ENCODE data around the gene ABHD8.
"Not testable (repeated sequence)": the region's sequence is repeated elsewhere in the genome, so short reads cannot be mapped to it uniquely, and the experiment has no call there.

The ABHD8 gene

DNA sequence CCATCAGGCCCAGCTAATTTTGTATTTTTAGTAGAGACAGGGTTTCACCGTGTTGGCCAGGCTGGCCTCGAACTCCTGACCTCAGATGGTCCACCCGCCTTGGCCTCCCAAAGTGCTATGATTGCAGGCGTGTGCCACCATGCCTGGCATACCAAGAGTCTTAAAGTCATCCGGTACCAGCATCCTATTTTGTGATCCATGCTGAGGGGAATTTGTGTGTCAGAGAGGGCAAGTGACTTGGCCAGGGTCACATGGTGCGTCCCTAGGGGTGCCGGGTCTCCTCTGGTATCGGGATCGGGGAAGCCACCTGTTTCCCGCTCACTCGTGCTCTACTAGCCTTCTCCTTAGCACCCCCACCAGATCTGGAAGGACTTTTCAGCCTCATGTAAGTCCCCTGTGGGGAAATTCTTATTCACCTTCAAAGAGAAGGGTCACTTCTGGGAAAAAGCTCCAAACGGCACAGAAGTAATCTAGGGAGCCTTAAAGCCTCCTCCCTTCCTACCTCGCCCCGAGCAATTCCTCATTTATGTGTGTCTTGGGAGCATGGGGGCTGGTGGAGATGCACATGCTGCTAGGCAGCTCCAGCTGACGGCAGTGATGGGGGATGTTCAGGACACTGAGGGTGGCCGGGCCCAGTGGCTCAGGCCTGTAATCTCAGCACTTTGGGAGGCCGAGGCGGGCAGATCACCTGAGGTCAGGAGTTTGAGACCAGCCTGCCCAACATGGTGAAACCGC, 27.6 kb downstream of the ABHD8 start:
- peaks cover 58 to 88% (median 80%) of the 10 kb centered on the region in 3 donors for H3K36me3 ChIP-seq
- H3K4me1 ChIP-seq: no peaks in the 10 kb centered on the region
- H3K9me3 ChIP-seq: no peaks in the 10 kb centered on the region
- H3K4me3 ChIP-seq: no peak overlapping the region
- TF ChIP-seq, protein P1, sequence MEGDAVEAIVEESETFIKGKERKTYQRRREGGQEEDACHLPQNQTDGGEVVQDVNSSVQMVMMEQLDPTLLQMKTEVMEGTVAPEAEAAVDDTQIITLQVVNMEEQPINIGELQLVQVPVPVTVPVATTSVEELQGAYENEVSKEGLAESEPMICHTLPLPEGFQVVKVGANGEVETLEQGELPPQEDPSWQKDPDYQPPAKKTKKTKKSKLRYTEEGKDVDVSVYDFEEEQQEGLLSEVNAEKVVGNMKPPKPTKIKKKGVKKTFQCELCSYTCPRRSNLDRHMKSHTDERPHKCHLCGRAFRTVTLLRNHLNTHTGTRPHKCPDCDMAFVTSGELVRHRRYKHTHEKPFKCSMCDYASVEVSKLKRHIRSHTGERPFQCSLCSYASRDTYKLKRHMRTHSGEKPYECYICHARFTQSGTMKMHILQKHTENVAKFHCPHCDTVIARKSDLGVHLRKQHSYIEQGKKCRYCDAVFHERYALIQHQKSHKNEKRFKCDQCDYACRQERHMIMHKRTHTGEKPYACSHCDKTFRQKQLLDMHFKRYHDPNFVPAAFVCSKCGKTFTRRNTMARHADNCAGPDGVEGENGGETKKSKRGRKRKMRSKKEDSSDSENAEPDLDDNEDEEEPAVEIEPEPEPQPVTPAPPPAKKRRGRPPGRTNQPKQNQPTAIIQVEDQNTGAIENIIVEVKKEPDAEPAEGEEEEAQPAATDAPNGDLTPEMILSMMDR (IDR thresholded peaks at IDR 0.05): no peak
- DNase-seq: no peak
- peaks cover 0 to 4% of the 10 kb centered on the region in 2 donors for H3K27me3 ChIP-seq
- intact Hi-C loops (cut with DNase I; ENCODE audit: low total_unique reads): no loop called here
- no peak overlapping the region for H3K27ac ChIP-seq

DNA sequence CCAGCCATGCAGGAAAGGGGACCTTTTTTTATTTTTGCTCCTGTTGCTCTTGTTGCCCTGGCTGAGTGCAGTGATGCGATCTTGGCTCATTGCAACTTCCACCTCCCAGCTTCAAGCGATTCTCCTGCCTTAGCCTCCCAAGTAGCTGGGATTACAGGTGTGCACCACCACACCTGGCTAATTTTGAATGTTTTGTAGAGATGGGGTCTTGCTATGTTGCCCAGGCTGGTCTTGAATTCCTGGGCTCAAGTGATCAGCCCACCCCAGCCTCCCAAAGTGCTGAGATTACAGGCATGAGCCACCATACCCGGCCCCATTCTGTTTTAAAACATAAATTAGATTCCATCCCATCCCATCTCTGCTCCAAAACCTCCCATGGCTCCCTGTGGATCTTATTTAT, 28.3 kb downstream of the ABHD8 start:
- peaks cover 66 to 95% (median 80%) of the 10 kb centered on the region in 3 donors for H3K36me3 ChIP-seq
- intact Hi-C loops (cut with DNase I; ENCODE audit: low total_unique reads); H3K27ac ChIP-seq; H3K9me3 ChIP-seq; H3K4me1 ChIP-seq; H3K27me3 ChIP-seq; H3K4me3 ChIP-seq; DNase-seq: not testable (repeated sequence)

- TF ChIP-seq, protein P1 (IDR thresholded peaks at IDR 0.05): no peak
- intact Hi-C loops (cut with DNase I; ENCODE audit: low total_unique reads): no loop called here
- H3K27ac ChIP-seq: no peak overlapping the region
- no peak for DNase-seq
- H3K9me3 ChIP-seq: no peaks in the 10 kb centered on the region
- H3K27me3 ChIP-seq: no peaks in the 10 kb centered on the region
- H3K36me3 ChIP-seq: peaks cover 39 to 52% (median 42%) of the 10 kb centered on the region in 3 donors
- peaks cover 0 to 14% (median 12%) of the 10 kb centered on the region in 4 donors for H3K4me1 ChIP-seq
- no peak overlapping the region for H3K4me3 ChIP-seq
These were observed 34.5 kb downstream of the ABHD8 start for GRCh38 chr19:17268754-17269153.

GRCh38 chr19:17266975-17267788, 36.0 kb downstream of the ABHD8 start, which contains the start of gene BABAM1:
Gene BABAM1, plus strand, starts transcription at chr19:17267443. Its CDS starts 1,364 bp downstream, at chr19:17268807.
- Histone ChIP-seq H3K36me3 (peaks cover 26 to 36% (median 31%) of the 10 kb centered on the region in 3 donors), H3K27ac (peak within 1 kb of the TSS; percentile 70 to 74), H3K27me3 (no peaks in the 10 kb centered on the region), H3K9me3 (no peaks in the 10 kb centered on the region), H3K4me3 (peak within 1 kb of the TSS; percentile 69 to 78), H3K4me1 (peaks cover 0 to 14% (median 12%) of the 10 kb centered on the region in 4 donors)
- DNase-seq: peak; percentile 97
- TF ChIP-seq, protein P1 (IDR thresholded peaks at IDR 0.05): peak in 1 of 2 experiments; percentile 43
- intact Hi-C loops (cut with DNase I; ENCODE audit: low total_unique reads): no loop called here

DNA sequence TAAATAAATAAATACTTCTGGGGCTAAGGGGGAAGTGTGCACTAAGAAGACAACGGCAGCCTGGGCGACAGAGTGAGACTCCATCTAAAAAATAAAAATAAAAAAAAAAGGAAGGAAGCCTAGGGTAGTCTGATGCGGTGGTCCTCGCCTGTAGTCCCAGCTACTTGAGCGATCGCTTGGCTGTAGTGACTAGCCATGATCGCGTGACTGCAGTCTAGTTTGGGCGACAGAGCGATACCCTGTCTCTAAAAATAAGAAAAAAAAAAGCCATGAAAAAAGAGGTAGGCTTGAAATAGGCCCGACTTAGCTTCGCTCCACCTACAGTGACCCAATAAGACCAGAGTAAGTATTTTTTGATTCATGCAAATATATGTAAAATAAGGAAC, 36.6 kb downstream of the ABHD8 start:
- Histone ChIP-seq H3K9me3 (no peaks in the 10 kb centered on the region), H3K36me3 (peaks cover 20 to 30% (median 25%) of the 10 kb centered on the region in 3 donors), H3K27me3 (no peaks in the 10 kb centered on the region), H3K4me3 (no peak overlapping the region), H3K27ac (peak overlapping the region in 1 of 2 donors; percentile 15), H3K4me1 (peaks cover 0 to 14% (median 12%) of the 10 kb centered on the region in 4 donors)
- TF ChIP-seq, protein P1 (IDR thresholded peaks at IDR 0.05): no peak
- DNase-seq: no peak
- intact Hi-C loops (cut with DNase I; ENCODE audit: low total_unique reads): no loop called here

DNA sequence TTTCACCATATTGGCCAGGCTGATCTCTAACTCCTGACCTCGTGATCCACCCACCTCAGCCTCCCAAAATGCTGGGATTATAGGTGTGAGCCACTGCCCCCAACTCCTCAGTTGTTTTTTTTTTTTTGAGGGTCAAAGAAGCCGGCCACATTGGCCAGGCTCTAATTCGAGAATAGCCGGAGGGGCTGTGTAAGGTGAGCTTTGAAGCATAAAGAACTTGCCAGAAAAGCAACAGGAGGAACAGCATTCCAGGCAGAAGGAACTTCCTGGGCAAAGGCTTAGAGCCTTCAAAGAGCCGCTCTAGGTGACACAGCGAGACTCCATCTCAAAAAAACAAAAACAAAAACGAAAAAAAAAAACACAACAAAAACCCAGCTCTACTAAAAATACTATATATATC, 37.2 kb downstream of the ABHD8 start:
- Histone ChIP-seq H3K4me1 (peaks cover 0 to 14% (median 12%) of the 10 kb centered on the region in 4 donors), H3K36me3 (peaks cover 15 to 25% (median 20%) of the 10 kb centered on the region in 3 donors), H3K27ac (peak overlapping the region in 1 of 2 donors; percentile 15), H3K4me3 (no peak overlapping the region), H3K9me3 (no peaks in the 10 kb centered on the region), H3K27me3 (no peaks in the 10 kb centered on the region)
- intact Hi-C loops (cut with DNase I; ENCODE audit: low total_unique reads): no loop called here
- DNase-seq: no peak
- TF ChIP-seq, protein P1 (IDR thresholded peaks at IDR 0.05): no peak
